HG02763 (cell line): ENCODE measurements around the gene ST7.
"Not testable (repeated sequence)": the region's sequence is repeated elsewhere in the genome, so short reads cannot be mapped to it uniquely, and the experiment has no call there.

Source experiments
- ATAC-seq: cut with Tn5 transposase; IDR thresholded peaks from one replicate; pipeline ENCODE4 v1.9.1; 2021; ENCODE audit warnings: mild to moderate bottlenecking, moderate library complexity; ENCODE audit not compliant: unreplicated experiment

ST7 gene

DNA sequence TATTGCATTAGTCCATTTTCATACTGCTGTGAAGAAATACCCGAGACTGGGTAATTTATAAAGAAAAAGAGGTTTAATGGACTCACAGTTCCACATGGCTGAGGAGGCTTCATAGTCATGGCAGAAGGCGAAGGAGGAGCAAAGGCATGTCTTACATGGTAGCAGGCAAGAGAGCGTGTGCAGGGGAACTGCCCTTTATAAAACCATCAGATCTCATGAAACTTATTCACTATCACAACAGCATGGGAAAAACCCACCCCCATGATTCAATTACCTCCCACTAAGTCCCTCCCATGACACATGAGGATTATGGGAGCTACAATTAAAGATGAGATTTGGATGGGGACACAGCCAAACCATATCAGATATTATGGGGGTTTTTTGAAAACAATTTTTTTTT is 21.7 kb downstream of the ST7 start:
- ATAC-seq = not testable (repeated sequence)

DNA sequence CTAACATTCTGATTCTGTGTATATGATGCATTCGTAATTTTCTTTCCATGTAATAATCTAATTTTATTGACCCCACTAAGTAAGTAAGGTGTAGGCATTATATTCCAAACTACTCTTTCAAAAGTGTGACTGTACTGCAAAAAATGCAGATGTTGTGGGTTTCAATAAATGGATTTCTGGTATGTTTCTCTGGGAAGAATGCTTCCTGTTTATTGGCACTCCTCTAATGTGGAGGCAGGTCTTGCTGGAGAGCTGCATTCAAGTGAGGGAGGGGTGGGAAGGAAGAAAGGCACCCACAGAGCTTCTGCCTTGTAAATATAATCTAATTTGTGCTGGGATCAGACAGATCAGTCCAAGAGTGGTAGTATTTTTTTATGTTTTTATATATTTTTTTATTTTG is 23.9 kb downstream of the ST7 start:
- ATAC-seq = no peak

DNA sequence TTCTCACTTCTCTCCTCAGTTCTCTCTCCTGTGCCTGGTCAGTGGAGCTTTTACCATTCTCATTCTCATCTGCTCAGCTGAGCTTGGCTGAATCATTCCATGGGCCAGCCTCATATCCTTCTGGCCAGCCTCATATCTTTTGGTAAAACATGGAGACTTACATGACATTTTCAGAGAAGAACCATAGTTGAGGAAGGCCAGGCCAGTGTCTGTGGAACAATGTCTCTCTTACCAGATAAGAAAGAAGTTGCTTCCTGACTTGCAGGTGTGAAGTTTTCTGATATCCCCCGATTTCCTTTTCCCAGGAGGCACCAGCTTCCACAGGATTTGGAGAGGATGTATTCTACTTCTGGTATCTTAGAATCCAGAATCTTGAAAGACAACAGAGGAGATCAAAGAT is 24.7 kb downstream of the ST7 start:
- ATAC-seq = no peak

DNA sequence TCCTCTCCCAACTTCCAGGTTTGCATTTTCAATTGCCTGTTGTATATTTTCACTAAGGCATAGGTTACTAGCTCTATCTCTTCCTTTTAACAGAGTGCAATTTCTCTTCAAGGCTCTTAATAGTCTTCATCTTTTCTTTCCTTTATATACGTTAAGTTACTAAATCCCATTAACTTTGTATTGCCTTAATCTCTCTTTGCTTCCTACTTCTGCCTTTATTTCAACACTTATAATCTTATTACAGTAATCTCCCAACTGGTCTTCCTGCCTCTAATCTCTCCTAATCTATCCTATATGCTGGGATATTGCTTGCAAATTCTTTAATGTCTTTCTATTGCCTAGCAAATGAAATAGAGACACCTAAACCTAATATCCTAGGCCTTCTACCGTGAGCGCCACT is 26.1 kb downstream of the ST7 start:
- no peak for ATAC-seq

DNA sequence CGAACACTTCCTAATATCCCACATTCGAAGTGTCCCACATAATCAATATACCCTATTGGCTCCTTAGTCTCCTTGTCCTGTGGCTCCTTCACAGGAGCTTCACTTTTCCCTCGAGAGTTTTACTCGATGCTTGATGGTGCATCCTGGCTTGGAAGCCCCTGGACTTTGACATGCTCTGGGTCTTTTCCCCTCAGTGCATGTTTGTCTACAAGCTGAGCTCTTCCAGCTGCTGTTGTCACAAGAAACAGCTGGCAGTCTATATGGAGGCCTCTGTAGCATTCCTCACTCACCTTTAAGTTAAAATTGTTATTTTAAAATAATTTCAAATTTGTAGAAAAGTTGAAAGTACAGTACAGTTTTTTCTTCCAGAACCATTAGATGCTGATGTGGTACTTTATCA is 27.1 kb downstream of the ST7 start:
- no peak for ATAC-seq

DNA sequence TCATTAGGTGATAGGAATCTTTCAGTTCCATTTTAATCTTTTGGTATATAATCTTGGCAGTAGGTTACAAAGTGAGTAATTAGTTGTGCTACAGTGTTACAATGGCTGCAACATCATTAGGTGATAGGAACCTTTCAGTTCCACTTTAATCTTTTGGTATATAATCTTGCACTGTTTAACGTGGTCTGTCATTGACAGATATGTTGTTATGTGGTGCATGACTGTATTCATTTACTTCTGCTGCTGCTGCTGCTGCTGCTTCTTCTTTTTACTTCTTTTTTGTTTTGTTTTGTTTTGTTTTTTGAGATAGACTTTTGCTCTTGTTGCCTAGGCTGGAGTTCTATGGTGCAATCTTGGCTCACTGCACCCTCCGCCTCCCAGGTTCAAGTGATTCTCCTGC is 28.6 kb downstream of the ST7 start:
- ATAC-seq = no peak

DNA sequence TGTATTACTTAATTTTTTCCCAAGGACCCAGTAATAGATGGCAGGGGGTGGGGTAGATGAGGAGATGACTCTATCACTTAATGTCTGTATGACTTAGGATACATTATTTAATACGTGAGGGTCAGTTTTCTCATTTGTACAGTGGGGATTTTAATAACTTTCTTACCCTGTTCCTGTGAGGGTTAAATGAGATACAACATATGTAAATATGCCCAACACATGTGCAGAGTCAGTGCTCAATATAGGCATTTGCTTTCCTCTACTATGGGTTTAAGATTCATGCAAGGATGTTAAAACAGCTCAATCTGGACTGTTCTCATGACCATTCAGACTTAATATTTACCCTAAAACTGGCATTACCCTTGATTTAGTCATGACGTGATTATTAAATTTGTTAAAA is 31.2 kb downstream of the ST7 start:
- no peak for ATAC-seq

DNA sequence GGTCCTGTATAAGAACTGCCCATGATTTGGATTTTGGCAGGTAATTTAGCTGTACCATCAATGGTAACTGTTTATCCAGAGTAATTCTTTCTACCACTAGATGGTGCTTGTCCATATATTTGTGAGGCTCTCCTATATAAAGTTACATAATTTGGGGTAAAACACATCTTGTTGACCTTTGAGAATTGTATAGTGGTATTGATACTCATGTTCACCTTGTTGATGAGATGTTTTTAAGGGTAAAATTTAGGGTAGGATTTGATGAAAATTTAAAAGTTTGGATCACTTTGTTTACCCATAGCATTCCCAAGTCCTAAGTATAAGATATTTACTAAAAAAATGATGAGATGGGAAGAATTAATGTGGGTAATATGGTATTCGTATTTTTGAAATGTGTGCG is 31.6 kb downstream of the ST7 start:
- ATAC-seq = no peak

DNA sequence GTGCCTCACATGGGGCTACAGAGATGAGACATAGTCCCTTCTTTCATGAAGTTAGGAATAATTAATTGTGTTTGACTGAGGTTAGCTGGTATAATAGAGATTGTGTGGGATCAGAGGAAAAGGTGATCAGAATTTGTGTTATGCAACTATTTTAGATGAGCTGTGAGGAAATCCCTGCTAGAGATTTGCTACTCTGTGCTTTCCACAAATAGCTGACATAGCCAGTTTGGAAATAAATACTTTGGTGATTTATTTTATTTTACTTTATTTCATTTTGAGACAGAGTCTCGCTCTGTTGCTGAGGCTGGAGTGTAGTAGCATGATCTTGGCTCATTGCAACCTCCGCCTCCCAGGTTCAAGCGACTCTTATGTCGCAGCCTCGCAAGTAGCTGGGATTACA is 32.3 kb downstream of the ST7 start:
- ATAC-seq = no peak

DNA sequence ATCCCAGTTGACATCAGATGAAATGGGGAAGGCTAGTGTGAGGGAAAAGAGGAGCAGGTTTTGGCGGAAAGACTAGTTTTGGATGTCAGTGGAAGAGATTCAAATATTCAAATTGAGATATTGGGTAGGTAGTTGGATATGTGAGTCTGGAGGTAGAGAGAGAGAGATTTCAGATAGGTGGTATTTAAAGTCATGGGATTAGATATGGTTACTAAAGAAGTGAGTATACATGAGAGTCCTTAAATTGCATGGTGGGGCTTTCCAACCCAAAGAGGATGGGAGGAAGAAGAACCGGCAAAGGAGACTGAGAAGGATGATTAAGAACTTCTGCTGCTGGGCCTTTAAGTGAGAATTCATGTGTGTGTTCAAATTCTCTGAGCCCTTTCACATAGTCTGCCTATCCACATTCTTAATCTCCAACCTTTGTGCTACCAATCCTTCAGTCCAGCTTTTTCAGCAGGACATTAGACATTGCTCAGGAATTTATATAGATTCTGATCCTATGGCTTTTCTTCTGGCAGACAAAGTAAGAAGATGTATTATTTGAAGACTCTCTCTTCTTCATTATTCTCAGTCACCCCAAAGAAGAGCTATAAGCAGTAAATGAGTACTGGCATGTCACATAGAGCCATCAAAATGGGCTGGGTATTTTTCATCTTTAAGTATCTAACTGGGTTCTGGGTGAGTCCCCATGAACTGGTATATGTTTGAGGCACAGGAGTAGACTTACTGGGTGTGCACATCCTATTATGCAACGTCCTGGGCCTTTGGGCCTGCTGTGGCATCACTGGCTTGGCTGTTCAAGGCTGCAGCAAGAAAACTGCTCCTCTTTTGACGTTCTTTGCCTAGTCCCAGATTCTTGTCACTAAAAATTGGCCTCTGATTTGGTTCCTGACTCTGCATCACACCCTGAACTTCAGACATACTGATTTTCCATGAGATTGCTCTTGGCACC is 33.6 kb downstream of the ST7 start:
- ATAC-seq = no peak

DNA sequence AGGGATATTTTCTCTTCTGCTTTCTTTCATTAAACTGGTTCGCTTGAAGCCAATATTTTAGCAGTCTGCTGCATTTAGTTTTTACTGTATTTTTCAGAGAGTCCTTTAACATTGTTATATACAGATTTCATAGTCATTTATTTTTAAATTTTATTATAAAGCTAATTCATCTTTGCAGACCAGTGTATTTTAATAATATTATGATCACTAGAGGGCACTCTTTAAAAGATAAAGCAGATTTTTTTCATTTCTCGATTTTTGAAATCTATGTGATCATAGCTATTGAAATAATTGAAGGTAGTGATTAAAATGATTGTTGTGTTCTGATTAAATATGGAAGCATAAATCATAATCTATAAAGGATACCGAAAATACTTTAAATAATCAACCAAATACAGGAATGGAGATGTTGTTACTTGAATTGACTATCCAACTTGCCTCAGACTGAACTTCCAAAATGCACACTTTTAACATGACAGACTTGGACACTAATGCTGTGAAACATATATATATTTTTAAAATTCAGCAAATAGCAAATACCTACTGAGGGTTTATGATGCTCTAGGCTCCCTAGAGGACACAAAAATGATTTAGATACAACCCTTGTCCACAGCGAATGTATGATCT is 35.2 kb downstream of the ST7 start:
- no peak for ATAC-seq

DNA sequence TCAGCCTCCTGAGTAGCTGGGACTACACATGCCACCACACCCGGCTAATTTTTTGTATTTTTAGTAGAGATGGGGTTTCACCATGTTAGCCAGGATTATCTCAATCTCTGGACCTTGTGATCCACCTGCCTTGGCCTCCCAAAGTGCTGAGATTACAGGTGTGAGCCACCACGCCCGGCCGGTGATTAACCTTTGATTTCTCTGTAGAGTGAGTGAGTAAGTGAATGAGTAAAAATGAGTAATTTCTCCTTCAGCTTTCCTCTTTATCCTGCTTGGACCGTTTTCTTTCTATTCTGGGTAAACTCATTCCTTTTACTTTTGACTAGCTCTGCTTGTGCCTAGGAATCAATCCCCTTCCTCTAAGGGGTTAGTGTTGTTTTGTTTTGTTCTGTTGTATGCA is 36.8 kb downstream of the ST7 start:
- no peak for ATAC-seq

DNA sequence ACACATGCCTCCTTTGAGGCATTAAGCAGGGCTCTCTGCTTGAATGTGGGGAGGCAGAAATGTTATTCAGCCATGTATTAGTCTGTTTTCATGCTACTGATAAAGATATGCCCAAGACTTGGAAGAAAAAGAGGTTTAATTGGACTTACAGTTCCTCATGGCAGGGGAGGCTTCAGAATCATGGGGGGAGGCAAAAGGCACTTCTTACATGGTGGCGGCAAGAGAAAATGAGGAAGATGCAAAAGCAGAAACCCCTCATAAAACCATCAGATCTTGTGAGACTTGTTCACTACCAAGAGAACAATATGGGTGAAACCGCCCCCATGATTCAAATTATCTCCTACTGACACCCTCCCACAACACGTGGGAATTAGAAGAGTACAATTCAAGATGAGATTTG is 37.9 kb downstream of the ST7 start:
- ATAC-seq = no peak

DNA sequence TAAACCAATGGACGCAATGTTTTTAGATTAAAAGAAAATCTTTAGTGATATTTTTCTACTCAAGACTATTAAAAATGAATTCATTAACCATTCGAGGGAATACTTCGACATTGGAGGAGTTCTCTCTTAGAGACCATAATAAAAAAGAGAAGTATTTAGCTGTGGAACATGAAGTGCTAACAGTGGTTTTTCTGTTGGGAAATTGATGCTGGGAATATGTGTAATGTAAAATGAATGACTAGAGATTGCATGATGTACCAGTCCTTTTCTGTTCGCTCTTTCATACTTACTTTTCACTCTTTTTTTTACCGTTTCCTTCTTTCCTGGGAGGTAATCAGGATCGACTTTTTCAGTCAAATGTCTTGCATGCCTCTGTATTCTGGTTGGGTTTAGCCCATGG is 41.3 kb downstream of the ST7 start:
- no peak for ATAC-seq

DNA sequence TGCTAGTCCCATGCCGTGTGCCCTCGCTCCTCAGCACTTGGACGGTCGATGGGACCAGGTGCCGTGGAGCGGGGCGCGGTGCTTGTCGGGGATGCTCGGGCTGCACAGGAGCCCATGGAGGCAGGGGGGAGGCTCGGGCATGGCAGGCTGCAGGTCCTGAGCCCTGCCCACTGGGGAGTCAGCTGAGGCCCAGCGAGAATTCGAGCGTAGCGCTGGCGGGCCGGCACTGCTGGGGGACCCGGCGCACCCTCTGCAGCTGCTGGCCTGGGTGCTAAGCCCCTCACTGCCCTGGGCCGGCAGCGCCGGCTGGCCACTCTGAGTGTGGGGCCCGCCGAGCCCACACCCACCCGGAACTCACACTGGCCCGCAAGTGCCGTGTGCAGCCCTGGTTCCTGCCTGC is 44.7 kb downstream of the ST7 start:
- no peak for ATAC-seq

DNA sequence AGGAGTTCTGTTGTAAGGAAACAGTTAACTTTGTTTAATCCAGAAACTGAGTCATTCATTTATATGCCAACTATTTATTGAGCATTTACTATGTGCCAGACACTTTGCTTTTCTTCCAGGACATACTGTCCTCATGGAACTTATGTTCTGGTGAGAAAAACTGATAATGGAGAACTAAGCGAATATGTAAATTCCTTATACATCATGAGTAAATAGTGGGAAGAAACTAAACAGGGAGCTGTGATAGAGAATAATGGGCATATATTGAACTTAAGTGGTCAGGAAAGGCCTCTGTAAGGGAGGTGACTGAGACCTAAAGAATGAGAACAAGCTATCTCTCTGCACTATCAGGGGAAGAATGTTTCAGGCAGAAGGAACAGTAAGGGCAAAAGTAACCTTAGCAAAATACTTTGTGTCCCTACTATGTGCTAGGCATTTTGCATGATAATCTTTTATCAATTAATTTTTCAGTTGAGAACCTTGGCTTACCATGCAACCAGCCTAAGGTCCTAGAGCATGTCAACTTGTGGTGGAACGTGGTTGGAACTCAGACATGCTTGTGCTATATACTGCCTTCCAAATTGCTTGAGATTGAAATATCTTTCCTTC is 45.4 kb downstream of the ST7 start:
- no peak for ATAC-seq

DNA sequence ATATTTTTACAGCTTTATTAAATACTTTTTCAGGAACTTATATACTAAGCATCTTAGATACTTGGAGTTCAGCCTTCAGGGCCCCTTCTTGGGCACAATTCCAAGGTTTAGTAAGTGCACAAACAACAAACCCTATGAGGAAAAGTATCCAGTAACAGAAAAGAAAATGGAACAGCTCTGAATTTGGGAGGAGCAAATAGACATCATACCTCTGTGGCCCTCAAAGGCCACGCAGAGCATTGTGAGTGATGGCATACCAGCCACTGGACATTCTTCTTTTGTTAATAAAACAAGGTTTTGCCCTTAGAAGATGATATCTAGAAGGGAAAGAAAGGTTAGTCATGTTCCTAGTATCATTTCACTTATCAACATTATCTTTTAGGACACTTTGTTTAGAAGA is 46.0 kb downstream of the ST7 start:
- ATAC-seq = no peak

DNA sequence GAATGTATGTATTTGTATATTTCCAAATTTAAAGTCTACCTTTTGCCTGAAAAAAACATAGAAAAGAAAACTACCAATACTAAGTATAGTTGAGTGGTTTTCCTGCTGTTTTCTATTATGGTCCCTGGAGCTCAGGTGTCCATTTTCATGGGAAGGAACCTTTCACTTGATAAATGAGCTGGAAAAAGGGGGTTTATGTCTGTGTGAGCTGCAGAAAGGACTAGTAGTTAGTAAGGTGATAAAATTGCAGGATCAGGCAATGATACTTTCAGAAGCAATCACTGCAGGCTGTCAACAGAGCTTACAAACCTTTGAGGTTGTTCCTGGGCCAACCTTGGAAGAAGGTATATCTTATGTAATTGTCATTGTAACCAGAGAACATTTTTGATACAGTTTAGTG is 48.0 kb downstream of the ST7 start:
- no peak for ATAC-seq

DNA sequence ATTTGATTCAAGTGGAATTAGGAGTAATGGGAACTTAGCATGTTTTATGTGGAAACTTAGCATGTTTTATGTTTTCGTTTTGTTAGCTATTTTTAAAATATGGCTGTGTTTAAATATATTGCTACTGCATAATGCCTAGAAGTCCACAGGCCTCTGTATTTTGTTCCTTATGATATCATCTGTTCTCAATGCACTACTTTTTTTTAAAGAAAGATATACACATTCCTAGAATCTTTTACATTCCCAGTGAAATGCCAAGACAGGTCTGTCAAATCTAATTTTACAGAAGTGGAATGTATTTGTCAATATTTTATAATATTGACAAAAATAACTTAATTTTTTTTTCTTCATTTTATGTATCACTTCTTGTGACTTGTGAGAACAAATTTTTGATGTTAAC is 51.6 kb downstream of the ST7 start:
- ATAC-seq = no peak

DNA sequence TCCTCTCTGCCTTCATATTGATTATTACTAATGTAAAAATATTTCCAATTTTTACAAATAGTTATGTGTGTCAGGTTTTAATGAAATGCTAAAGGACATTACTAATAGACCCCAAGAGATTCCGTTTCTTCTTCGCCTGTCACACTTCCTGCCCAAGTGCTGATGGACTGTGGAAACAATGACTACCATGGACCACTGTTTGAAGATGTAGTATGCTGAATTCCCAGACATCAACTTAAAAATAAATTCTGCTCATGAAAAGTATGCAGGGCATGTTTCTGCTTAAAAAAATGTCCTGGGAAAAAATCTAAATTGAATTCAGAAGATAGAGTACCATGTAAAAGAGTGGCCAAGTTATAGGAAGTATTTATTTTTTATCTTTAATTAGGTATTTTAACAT is 52.1 kb downstream of the ST7 start:
- ATAC-seq = no peak

DNA sequence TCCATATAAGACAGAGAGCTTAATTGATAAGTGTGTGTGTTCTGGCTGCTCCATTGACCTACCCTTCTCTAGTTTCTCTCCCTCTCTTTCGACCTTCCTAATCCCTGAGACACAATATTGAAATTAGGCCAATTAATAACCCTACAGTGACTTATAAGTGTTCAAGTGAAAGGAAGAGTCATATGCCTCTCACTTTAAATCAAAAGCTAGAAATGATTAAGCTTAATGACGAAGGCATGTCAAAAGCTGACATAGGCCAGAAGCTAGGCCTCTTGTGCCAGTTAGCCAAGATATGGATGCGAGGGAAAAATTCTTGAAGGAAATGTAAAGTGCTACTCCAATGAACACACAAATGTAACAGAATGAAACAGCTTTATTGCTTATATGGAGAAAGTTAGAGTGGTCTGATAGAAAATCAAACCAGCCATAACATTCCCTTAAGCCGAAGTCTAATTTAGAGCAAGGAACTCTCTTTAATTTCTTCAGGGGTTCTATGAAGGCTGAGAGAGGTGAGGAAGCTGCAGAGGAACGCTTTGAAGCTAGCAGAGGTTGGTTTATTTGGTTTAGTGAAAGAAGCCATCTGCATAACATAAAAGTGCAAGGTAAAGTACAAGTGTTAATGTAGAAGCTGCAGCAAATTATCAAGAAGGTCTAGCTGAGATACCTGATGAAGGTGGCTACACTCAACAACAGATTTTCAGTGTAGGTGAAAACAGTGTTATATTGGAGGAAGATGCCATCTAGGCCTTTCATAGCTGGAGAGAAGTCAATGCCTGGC is 53.8 kb downstream of the ST7 start:
- no peak for ATAC-seq
